HepG2 (cell line): ENCODE measurements around the gene VCP.

Source experiments
- HOXA7 ChIP-seq: sonication (generic); formaldehyde crosslinking; IDR thresholded peaks from 2 replicates; pipeline ENCODE4 v1.8.1; 2022; ENCODE audit warnings: mild to moderate bottlenecking, missing genetic modification reagents, moderate library complexity
- TAF1 ChIP-seq: sonication (generic); formaldehyde crosslinking; IDR thresholded peaks from 2 replicates; pipeline ENCODE4 v1.4.0; 2020; ENCODE audit warnings: missing genetic modification reagents

GRCh38 chr9:35028341-35028740, 44.1 kb downstream of the VCP start:
- TF ChIP-seq HOXA7 (CRISPR knock-in tag) (no peak), TAF1 (CRISPR knock-in tag) (no peak)
